COR-L47 (cell line): ENCODE results near the gene UNC5C.

Experiments
- DNase-seq: peaks from one replicate; lab custom pipeline; 2025; lab: John Stamatoyannopoulos, UW

Gene UNC5C

GRCh38 chr4:95402299-95402698, 146.5 kb downstream of the UNC5C start:
- DNase-seq, result no peak

GRCh38 chr4:95398217-95398616, 150.6 kb downstream of the UNC5C start:
- no peak for DNase-seq

- no peak for DNase-seq
These were observed 153.9 kb downstream of the UNC5C start for GRCh38 chr4:95394752-95395306.

GRCh38 chr4:95393821-95394220, 155.0 kb downstream of the UNC5C start:
- no peak for DNase-seq

GRCh38 chr4:95388911-95389310, 159.9 kb downstream of the UNC5C start:
- no peak for DNase-seq

- DNase-seq, result no peak
These were observed 161.1 kb downstream of the UNC5C start for GRCh38 chr4:95387719-95388118.

GRCh38 chr4:95386410-95386809, 162.4 kb downstream of the UNC5C start:
- no peak for DNase-seq

- no peak for DNase-seq
These were observed 166.8 kb downstream of the UNC5C start for GRCh38 chr4:95381843-95382580.

GRCh38 chr4:95379633-95380032, 169.1 kb downstream of the UNC5C start:
- no peak for DNase-seq

- DNase-seq, result no peak
These were observed 171.3 kb downstream of the UNC5C start for GRCh38 chr4:95377366-95377900.

- no peak for DNase-seq
These were observed 177.1 kb downstream of the UNC5C start for GRCh38 chr4:95371476-95372224.

GRCh38 chr4:95367824-95368223, 180.9 kb downstream of the UNC5C start:
- DNase-seq, result no peak

- no peak for DNase-seq
These were observed 184.8 kb downstream of the UNC5C start for GRCh38 chr4:95363966-95364365.

- no peak for DNase-seq
These were observed 185.2 kb downstream of the UNC5C start for GRCh38 chr4:95363559-95363925.

- DNase-seq, result peak; percentile 20
These were observed 185.7 kb downstream of the UNC5C start for GRCh38 chr4:95362906-95363558.

- DNase-seq, result no peak
These were observed 186.7 kb downstream of the UNC5C start for GRCh38 chr4:95362066-95362465.

GRCh38 chr4:95361696-95361965, 187.1 kb downstream of the UNC5C start:
- DNase-seq, result no peak

GRCh38 chr4:95360906-95361695, 187.7 kb downstream of the UNC5C start:
- DNase-seq, result no peak

- DNase-seq, result no peak
These were observed 188.4 kb downstream of the UNC5C start for GRCh38 chr4:95360256-95360903.

- no peak for DNase-seq
These were observed 190.4 kb downstream of the UNC5C start for GRCh38 chr4:95358421-95358820.

GRCh38 chr4:95355021-95355420, 193.8 kb downstream of the UNC5C start:
- DNase-seq, result no peak
